ENCODE results near the gene RECK.

RECK gene

DNA sequence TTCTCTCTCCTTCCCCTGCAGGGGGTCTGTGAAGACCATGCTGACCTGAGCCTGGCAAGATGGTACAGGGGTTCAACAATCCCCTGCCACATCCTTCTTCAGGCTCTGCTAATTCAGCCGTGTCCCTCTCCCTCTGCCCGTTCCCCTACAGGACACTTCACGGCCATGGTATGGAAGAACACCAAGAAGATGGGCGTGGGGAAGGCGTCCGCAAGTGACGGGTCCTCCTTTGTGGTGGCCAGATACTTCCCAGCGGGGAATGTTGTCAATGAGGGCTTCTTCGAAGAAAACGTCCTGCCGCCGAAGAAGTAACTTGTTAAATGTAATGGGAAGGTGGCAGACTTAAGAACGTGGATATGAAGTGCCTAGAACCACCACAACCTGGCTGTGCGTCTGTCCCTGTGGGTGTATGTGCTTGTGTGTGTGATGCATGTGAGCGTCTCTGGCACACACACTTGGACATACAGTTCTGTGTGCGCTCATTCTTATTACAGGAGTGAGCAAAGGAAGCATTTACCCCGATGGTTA, 125.6 kb downstream of the RECK start:
- no peak for DNase-seq

DNA sequence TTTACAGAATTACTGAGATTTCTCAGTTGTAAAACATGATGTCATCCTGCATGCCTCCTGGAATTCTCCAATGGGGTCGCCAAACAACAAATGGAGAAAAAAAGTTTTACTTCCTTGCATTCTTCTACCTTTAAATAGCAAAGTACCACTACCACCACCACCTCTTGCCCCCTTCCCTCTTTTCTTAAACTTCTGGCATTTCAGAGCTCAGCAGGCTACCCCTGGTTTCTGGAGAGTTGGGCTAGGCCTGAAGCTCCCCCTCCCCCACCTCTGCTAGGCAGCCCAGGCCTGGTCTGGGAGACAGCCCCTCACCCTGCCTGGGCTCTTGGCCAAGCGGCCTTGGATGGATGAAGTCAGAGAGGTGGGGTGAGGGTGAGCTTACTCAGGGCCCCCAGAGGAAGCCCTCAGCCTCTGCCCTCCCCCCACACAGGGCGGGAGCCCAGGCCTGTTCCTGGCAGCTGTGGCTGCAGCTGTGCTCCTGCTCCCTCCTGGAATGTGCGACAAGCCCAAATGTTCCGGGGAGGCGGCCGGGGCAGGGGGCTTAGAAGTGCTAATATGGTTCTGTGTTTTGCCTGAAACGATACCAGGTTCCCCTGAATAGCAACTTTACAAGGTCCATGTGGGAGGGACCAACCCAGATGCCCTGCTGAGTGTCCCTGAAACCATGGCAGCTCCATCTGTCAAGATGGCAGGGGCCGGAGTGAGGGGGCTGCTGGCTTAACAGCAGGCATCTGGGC, 126.5 kb downstream of the RECK start:
- DNase-seq = no peak

DNA sequence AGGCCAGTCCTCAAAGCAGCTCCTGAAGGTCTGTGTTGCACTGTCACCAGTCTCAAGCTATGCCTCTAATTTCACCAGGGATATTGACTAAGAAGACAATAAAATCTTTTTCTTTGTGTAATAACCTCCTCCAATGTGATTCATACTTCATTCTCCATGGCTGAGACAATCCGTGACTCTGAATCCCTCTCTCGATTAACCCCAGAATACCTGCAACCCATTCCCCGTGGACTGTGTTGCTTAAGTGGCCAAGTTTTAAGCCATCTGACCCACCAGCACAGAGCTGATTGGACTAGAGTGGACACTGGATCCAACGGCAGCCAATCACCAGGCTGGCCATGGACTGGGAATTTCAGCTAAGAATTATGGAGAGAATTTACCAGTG, 127.1 kb downstream of the RECK start:
- DNase-seq = no peak

GRCh38 chr9:36164372-36164771, 127.7 kb downstream of the RECK start:
- no peak for DNase-seq

GRCh38 chr9:36164989-36165388, 128.3 kb downstream of the RECK start:
- no peak for DNase-seq

DNA sequence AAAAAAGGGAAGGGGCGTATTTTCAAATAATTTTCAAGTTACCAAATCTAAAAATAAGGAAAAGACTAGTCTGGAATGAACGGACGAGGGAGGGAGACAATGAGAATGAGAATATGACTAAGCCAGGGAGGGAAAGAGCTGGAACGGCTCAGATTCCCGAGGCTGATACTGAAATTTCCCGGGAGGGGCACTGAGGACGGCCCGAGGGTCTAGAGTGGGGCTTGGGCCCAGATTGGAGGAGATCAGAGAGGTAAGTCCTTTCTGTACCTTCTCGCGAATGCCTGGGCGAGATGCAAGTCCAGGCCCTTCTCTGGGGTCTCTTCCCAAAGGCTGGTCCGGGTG, 129.1 kb downstream of the RECK start:
- no peak for DNase-seq

GRCh38 chr9:36166168-36166927, 129.6 kb downstream of the RECK start:
- peak; percentile 53 to 78 (median 60) for DNase-seq

DNA sequence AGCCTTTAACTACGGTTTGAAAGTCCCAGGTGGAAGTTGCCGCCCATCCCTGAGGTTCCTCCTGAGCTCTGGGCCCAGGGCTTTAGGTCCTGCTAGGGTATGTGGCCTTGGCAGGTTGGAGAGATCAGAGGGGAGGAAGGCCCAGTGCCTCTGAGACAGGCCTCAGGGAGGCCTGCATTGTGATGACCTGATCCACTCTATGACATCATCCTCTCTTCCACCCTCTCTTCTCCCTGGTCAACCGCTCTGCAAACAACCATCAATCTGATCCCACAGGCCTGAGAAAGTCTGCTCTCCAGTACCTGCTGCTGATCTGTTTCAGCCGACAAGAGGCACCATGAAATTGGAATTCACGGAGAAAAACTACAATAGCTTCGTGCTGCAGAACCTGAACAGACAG, 132.5 kb downstream of the RECK start, which contains the start of gene CCIN:
TSS of gene CCIN (plus strand) at position 223 of the 400 bp plus-strand sequence. CDS start at position 338, 115 bp downstream.
- DNase-seq = no peak

DNA sequence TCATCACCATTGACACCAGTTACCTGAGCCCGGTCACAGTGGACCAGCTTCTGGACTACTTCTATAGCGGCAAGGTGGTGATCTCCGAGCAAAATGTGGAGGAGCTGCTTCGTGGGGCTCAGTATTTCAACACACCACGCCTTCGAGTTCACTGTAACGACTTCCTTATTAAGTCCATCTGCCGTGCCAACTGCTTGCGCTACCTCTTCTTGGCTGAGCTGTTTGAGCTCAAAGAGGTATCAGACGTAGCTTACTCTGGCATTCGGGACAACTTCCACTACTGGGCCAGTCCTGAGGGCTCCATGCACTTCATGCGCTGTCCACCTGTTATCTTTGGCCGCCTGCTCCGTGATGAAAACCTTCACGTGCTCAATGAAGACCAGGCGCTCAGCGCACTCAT, 133.0 kb downstream of the RECK start:
- no peak for DNase-seq

- no peak for DNase-seq
These were observed 133.8 kb downstream of the RECK start for GRCh38 chr9:36170531-36170930.

GRCh38 chr9:36173861-36174260, 137.1 kb downstream of the RECK start:
- DNase-seq = no peak

All from activated naive CD4-positive, alpha-beta T cell (primary cell).